Chondrocyte (in vitro differentiated cells): ENCODE results near the gene TTC28. TPM values are rescaled to one million over a fixed set of nuclear protein-coding genes. Genes with fewer than 3 reads are reported as not detected.

Source experiments
- DNase-seq: peaks from one replicate; pipeline ENCODE4 v3.0.0; 2021; ENCODE audit warnings: mixed read lengths, low spot score
- H3K27ac Mint-ChIP-seq: one replicate; pipeline ENCODE4 v1.8.0; 2021; ENCODE audit warnings: mild to moderate bottlenecking, moderate library complexity, mixed read lengths; ENCODE audit not compliant: unreplicated experiment
- H3K27me3 Mint-ChIP-seq: 2 replicates; pipeline ENCODE4 v1.8.0; 2021; ENCODE audit warnings: low read depth, mixed read lengths
- H3K36me3 Mint-ChIP-seq: 2 replicates; pipeline ENCODE4 v1.8.0; 2021; ENCODE audit warnings: low read depth, mixed read lengths
- H3K4me1 Mint-ChIP-seq: 2 replicates; pipeline ENCODE4 v1.8.0; 2021; ENCODE audit warnings: low read depth, mild to moderate bottlenecking, mixed read lengths
- H3K4me3 Mint-ChIP-seq: one replicate; pipeline ENCODE4 v1.8.0; 2021; ENCODE audit warnings: mild to moderate bottlenecking, moderate library complexity, mixed read lengths; ENCODE audit not compliant: unreplicated experiment
- H3K9me3 Mint-ChIP-seq: 2 replicates; pipeline ENCODE4 v1.8.0; 2021; ENCODE audit warnings: low read depth, mixed read lengths
- CTCF ChIP-seq: fragments of 200-600 bp; sonication (generic); IDR thresholded peaks from 2 replicates; pipeline ENCODE4 v1.5.0; 2021; ENCODE audit warnings: antibody characterized with exemption, mild to moderate bottlenecking, moderate library complexity
- total RNA-seq: library from RNA; stranded (reverse); gene quantifications from 3 replicates; pipeline ENCODE4 v1.2.1, GENCODE V29; 2021

The TTC28 gene
- total RNA-seq, 1 donor from 2014 or later, result 38.3 TPM

- Mint-ChIP-seq H3K4me1 (no peaks in the 10 kb centered on the region), H3K36me3 (no peaks in the 10 kb centered on the region), H3K4me3 (no peak overlapping the region), H3K9me3 (peaks cover 8% of the 10 kb centered on the region), H3K27me3 (no peaks in the 10 kb centered on the region), H3K27ac (no peak overlapping the region)
- DNase-seq, result no peak
- no peak for TF ChIP-seq CTCF
Measured at GRCh38 chr22:28639321-28639720, 40.3 kb downstream of the TTC28 start.

GRCh38 chr22:28637225-28637624 lies 42.4 kb downstream of the TTC28 start:
- Mint-ChIP-seq H3K4me3 (no peak overlapping the region), H3K36me3 (no peaks in the 10 kb centered on the region), H3K27ac (no peak overlapping the region), H3K27me3 (no peaks in the 10 kb centered on the region), H3K4me1 (peaks cover 4% of the 10 kb centered on the region), H3K9me3 (peaks cover 8% of the 10 kb centered on the region)
- no peak for DNase-seq
- no peak for TF ChIP-seq CTCF

- no peaks in the 10 kb centered on the region for H3K36me3 Mint-ChIP-seq
- H3K4me1 Mint-ChIP-seq, result peaks cover 4% of the 10 kb centered on the region
- H3K9me3 Mint-ChIP-seq, result no peaks in the 10 kb centered on the region
- no peaks in the 10 kb centered on the region for H3K27me3 Mint-ChIP-seq
- no peak for TF ChIP-seq CTCF
- DNase-seq, result no peak
- no peak overlapping the region for H3K4me3 Mint-ChIP-seq
- no peak overlapping the region for H3K27ac Mint-ChIP-seq
Measured at GRCh38 chr22:28630177-28630574, 49.5 kb downstream of the TTC28 start.

GRCh38 chr22:28629420-28630176 lies 50.0 kb downstream of the TTC28 start:
- H3K27me3 Mint-ChIP-seq, result no peaks in the 10 kb centered on the region
- H3K4me1 Mint-ChIP-seq, result peaks cover 4% of the 10 kb centered on the region
- no peak for TF ChIP-seq CTCF
- no peak overlapping the region for H3K27ac Mint-ChIP-seq
- H3K9me3 Mint-ChIP-seq, result no peaks in the 10 kb centered on the region
- H3K36me3 Mint-ChIP-seq, result no peaks in the 10 kb centered on the region
- H3K4me3 Mint-ChIP-seq, result no peak overlapping the region
- DNase-seq, result no peak

GRCh38 chr22:28628766-28629165 lies 50.9 kb downstream of the TTC28 start:
- no peak for DNase-seq
- Mint-ChIP-seq H3K27me3 (no peaks in the 10 kb centered on the region), H3K27ac (no peak overlapping the region), H3K4me1 (peaks cover 2% of the 10 kb centered on the region), H3K4me3 (no peak overlapping the region), H3K9me3 (no peaks in the 10 kb centered on the region), H3K36me3 (no peaks in the 10 kb centered on the region)
- TF ChIP-seq CTCF, result no peak
